Left lung (tissue), 10 donors: Measurements from ENCODE around the gene USP6NL. TPM values are rescaled to one million over a fixed set of nuclear protein-coding genes. Genes with fewer than 3 reads are reported as not detected.

Experiments used
- ATAC-seq: fragments of 200-7000 bp; cut with Tn5 transposase; one replicate; pipeline ENCODE4 v1.9.1; 2020; ENCODE audit warnings: moderate library complexity
- DNase-seq, 4 donors: peaks; one replicate each; pipeline ENCODE4 v3.0.0-alpha.2; 2013 to 2020
- H3K27ac ChIP-seq, 2 donors: fragments of 200-600 bp; sonication (generic) in 1 of 2; one replicate each; pipeline versions ENCODE4 v1.5.0 to v1.8.0; 2020 to 2021
- H3K27me3 ChIP-seq, 2 donors: fragments of 200-600 bp; sonication (generic) in 1 of 2; one replicate each; pipeline versions ENCODE4 v1.5.0 to v1.8.0; 2020 to 2021
- H3K36me3 ChIP-seq, 2 donors: fragments of 200-600 bp; sonication (generic) in 1 of 2; one replicate each; pipeline versions ENCODE4 v1.5.0 to v1.8.0; 2020 to 2021
- H3K4me1 ChIP-seq, 2 donors: fragments of 200-600 bp; one replicate each; pipeline ENCODE4 v1.8.0; 2021
- H3K4me3 ChIP-seq, 2 donors: fragments of 200-600 bp; sonication (generic) in 1 of 2; one replicate each; pipeline versions ENCODE4 v1.5.0 to v1.8.0; 2020 to 2021; ENCODE audit warnings: mild to moderate bottlenecking in 1 of 2
- H3K9me3 ChIP-seq, 2 donors: fragments of 200-600 bp; sonication (generic) in 1 of 2; one replicate each; pipeline versions ENCODE4 v1.5.0 to v1.8.0; 2020 to 2021
- intact Hi-C, 2 donors: fragments of 100-400 bp; cut with DNase I; formaldehyde crosslinking; loops; one replicate each; pipeline versions ENCODE4 v1.11.2 to v1.14.2; 2022
- polyA plus RNA-seq, 6 donors: library from polyadenylated mRNA; unstranded; fragments of 120-200 nt; gene quantifications; one replicate each; pipeline ENCODE4 v1.2.1, GENCODE V29; 2013; ENCODE audit not compliant: insufficient read length in 6 of 6
- total RNA-seq, 2 donors: library from RNA; stranded (reverse); fragmentation: NEBNext Ultra II Directional; extraction: Animal tissue kit (Norgen Biotek cat#: 25700); gene quantifications; one replicate each; pipeline ENCODE4 v1.2.1, GENCODE V29; 2021
- TF ChIP-seq, protein P1 (sequence below), 2 donors: fragments of 200-600 bp; sonication (generic) in 1 of 2; IDR thresholded peaks; one replicate each; pipeline versions ENCODE4 v1.5.0 to v1.8.0; 2021; ENCODE audit warnings: antibody characterized with exemption in 2 of 2
- donor health status: DM: no; HTN: yes; CAD: no.
- donor health status: DM: no; HTN: no; CAD: no.

The USP6NL gene
- total and polyA plus RNA-seq, 8 donors = 16.0 to 25.6 (median 24.0) TPM

DNA sequence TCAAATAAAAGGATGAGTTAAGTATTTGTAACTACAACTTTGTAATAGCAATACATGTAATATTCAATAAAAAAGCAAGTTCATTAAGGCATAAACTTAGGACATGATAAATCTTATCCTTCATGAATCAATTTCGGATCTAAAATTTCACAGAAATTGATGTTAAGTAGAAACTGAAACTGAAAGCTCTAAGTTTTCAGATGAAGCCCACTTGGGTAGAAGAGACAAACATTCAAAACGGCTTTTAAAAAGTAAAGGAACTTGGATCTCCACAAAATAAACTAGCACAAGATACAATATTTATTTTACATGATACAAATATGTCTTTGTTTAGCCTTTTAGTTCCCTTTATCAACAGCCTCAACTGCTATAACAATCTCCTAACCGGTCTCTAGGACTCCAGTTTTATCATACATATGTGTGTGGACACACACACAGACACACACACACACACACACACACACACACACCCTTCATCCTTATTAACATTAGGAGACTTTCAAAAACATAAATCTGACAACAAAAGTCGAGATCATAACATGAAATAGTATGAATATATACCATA lies 83.7 kb downstream of the USP6NL start:
- peak; percentile 34 for ATAC-seq
- no peaks in the 10 kb centered on the region for H3K9me3 ChIP-seq

GRCh38 chr10:11527068-11527467 lies 84.4 kb downstream of the USP6NL start:
- peaks cover 16 to 31% of the 10 kb centered on the region in 2 donors for H3K4me1 ChIP-seq
- no peak overlapping the region for H3K27ac ChIP-seq
- no peaks in the 10 kb centered on the region for H3K36me3 ChIP-seq
- H3K27me3 ChIP-seq = no peaks in the 10 kb centered on the region
- DNase-seq = no peak
- intact Hi-C loops = loop anchor here in 1 of 2 donors (10.0 kb wide), 1 partner anchor 88 kb away; the partner anchor contains the start of gene USP6NL
- H3K9me3 ChIP-seq = no peaks in the 10 kb centered on the region
- no peak overlapping the region for H3K4me3 ChIP-seq
- no peak for ATAC-seq
- TF ChIP-seq, protein P1, sequence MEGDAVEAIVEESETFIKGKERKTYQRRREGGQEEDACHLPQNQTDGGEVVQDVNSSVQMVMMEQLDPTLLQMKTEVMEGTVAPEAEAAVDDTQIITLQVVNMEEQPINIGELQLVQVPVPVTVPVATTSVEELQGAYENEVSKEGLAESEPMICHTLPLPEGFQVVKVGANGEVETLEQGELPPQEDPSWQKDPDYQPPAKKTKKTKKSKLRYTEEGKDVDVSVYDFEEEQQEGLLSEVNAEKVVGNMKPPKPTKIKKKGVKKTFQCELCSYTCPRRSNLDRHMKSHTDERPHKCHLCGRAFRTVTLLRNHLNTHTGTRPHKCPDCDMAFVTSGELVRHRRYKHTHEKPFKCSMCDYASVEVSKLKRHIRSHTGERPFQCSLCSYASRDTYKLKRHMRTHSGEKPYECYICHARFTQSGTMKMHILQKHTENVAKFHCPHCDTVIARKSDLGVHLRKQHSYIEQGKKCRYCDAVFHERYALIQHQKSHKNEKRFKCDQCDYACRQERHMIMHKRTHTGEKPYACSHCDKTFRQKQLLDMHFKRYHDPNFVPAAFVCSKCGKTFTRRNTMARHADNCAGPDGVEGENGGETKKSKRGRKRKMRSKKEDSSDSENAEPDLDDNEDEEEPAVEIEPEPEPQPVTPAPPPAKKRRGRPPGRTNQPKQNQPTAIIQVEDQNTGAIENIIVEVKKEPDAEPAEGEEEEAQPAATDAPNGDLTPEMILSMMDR (IDR thresholded peaks at IDR 0.05) = no peak

More for the DNA sequence above, 83.7 kb downstream of the USP6NL start:
- H3K4me3 ChIP-seq = peak overlapping the region in 1 of 2 donors; percentile 1
- TF ChIP-seq, protein P1 (IDR thresholded peaks at IDR 0.05) = no peak
- intact Hi-C loops = loop anchor here in 1 of 2 donors (10.0 kb wide), 1 partner anchor 87 kb away; the partner anchor contains the start of gene USP6NL
- H3K4me1 ChIP-seq = peaks cover 12 to 24% of the 10 kb centered on the region in 2 donors
- H3K36me3 ChIP-seq = no peaks in the 10 kb centered on the region
- no peak for DNase-seq
- no peaks in the 10 kb centered on the region for H3K27me3 ChIP-seq
- H3K27ac ChIP-seq = peak overlapping the region in 1 of 2 donors; percentile 39

DNA sequence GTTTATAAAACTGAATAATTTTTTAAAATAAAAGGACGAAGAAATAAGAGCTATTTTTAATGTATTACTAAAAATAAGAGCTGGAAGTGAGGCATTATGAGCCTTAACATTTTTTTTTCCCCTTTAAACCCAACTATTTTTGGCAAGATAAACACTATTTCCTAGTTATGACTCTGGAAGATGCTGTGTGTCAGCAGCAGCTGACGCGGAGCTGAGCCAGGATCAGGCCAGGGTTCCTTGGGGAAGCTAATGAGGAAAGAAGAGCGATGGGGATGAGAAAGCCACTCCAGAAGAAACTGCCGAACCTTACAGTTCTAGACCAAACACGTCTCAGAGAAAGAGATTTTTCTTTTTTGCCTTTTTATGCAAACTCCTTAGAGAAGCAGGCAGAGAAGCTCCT lies 85.9 kb downstream of the USP6NL start:
- no peaks in the 10 kb centered on the region for H3K36me3 ChIP-seq
- peak; percentile 19 for ATAC-seq
- no peaks in the 10 kb centered on the region for H3K9me3 ChIP-seq
- intact Hi-C loops = loop anchor here in 1 of 2 donors (10.0 kb wide), 1 partner anchor 89 kb away; the partner anchor contains the start of gene USP6NL
- no peaks in the 10 kb centered on the region for H3K27me3 ChIP-seq
- H3K4me3 ChIP-seq = no peak overlapping the region
- no peak overlapping the region for H3K27ac ChIP-seq
- DNase-seq = peak in 2 of 4 donors; percentile 53 to 67
- H3K4me1 ChIP-seq = peaks cover 19 to 39% of the 10 kb centered on the region in 2 donors
- TF ChIP-seq, protein P1 (IDR thresholded peaks at IDR 0.05) = no peak

DNA sequence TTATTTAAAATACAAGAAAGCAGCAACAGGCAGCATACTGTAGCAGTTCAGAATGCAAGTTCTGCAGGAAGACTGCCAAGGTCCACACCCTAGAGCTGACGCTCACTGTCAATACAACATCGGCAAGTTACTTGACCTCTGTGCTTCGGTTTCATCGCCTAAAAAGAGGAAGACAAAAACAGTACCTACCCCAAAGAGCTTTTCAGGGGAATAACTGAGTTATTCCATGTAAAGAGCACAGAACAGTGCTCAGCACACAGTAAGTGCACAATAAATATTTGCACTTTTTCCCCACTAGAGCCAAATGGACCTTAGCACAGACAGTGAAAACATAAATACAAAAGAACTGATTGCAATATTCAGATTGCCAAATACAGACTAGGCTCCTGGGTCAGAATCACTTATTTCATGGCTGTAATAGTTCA lies 88.6 kb downstream of the USP6NL start:
- H3K4me1 ChIP-seq = peaks cover 11 to 25% of the 10 kb centered on the region in 2 donors
- H3K27ac ChIP-seq = no peak overlapping the region
- TF ChIP-seq, protein P1 (IDR thresholded peaks at IDR 0.05) = no peak
- ATAC-seq = peak; percentile 83
- no peaks in the 10 kb centered on the region for H3K36me3 ChIP-seq
- H3K9me3 ChIP-seq = no peaks in the 10 kb centered on the region
- no peaks in the 10 kb centered on the region for H3K27me3 ChIP-seq
- no peak overlapping the region for H3K4me3 ChIP-seq
- peak in 1 of 4 donors; percentile 50 for DNase-seq
- intact Hi-C loops = loop anchor here in 1 of 2 donors (10.0 kb wide), 1 partner anchor 92 kb away; the partner anchor contains the start of gene USP6NL

DNA sequence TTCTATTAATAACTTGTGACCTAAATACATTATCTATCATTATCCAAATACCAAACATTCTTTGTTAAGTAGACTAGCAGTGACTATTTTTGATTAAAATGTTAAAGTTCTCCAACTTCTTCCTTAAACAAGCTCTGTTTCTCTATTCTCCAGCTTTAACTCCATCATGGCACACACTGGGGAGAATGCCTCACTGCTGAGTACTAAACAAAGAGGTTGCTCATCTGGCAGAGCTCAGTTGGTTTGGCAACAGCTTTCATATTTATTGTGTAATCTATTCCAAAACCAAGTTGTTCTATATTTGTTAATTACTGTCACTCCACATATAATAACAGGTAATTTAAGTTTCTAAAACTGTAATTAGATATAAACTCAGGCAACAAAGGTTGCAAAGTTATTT lies 89.6 kb downstream of the USP6NL start:
- H3K4me3 ChIP-seq = no peak overlapping the region
- intact Hi-C loops = loop anchor here in 1 of 2 donors (10.0 kb wide), 1 partner anchor 93 kb away; the partner anchor contains the start of gene USP6NL
- no peak for DNase-seq
- TF ChIP-seq, protein P1 (IDR thresholded peaks at IDR 0.05) = no peak
- no peak overlapping the region for H3K27ac ChIP-seq
- peak; percentile 50 for ATAC-seq
- no peaks in the 10 kb centered on the region for H3K36me3 ChIP-seq
- H3K27me3 ChIP-seq = no peaks in the 10 kb centered on the region
- no peaks in the 10 kb centered on the region for H3K9me3 ChIP-seq
- peaks cover 11 to 21% of the 10 kb centered on the region in 2 donors for H3K4me1 ChIP-seq
